Measurements from ENCODE around the gene NEURL1B. TPM values are rescaled to one million over a fixed set of nuclear protein-coding genes. Genes with fewer than 3 reads are reported as not detected.

NEURL1B gene
- polyA plus RNA-seq, 2 of the 4 experiments (the other 2 are of a cell fraction), result 0.89 to 2.1 TPM

GRCh38 chr5:172716796-172717313 lies 75.8 kb downstream of the NEURL1B start (continued):
- TF ChIP-seq FOSL2 (IDR thresholded peaks at IDR 0.05), result no peak
- no peak for TF ChIP-seq FOSL2 (CRISPR knock-in tag; IDR thresholded peaks at IDR 0.05)
- TF ChIP-seq ELK1 (IDR thresholded peaks at IDR 0.05; ENCODE audit: low read depth, low read length), result no peak
- TF ChIP-seq RCOR1 (IDR thresholded peaks at IDR 0.05; ENCODE audit: low read depth, low read length), result no peak
- no peak for TF ChIP-seq TFCP2L1 (CRISPR knock-in tag; IDR thresholded peaks at IDR 0.05)
- no peak for TF ChIP-seq MAZ (IDR thresholded peaks at IDR 0.05; ENCODE audit: borderline replicate concordance, low read depth, low read length)
- TF ChIP-seq RARB (CRISPR knock-in tag; IDR thresholded peaks at IDR 0.05), result no peak
- TF ChIP-seq ESRRA (IDR thresholded peaks at IDR 0.05; ENCODE audit: borderline replicate concordance, low read length), result no peak
- TF ChIP-seq HDAC2 (IDR thresholded peaks at IDR 0.05), result no peak
- no peak for TF ChIP-seq ZFP36 (IDR thresholded peaks at IDR 0.05; ENCODE audit: borderline replicate concordance, partially characterized antibody)
- TF ChIP-seq FOXS1 (CRISPR knock-in tag; IDR thresholded peaks at IDR 0.05), result peak; percentile 67; the same call in 1 of the 2 replicates
- no peak for TF ChIP-seq CEBPB (IDR thresholded peaks at IDR 0.05)
- TF ChIP-seq KDM1A (IDR thresholded peaks at IDR 0.05; ENCODE audit: low read depth), result no peak
- TF ChIP-seq NFE2L2 (conservative IDR thresholded peaks at IDR 0.05; ENCODE audit: low read length), result no peak
- TF ChIP-seq BHLHE40 (IDR thresholded peaks at IDR 0.05; ENCODE audit: low read depth, low read length), result no peak
- TF ChIP-seq KDM5A (IDR thresholded peaks at IDR 0.05), result no peak
- TF ChIP-seq ZC3H11A (IDR thresholded peaks at IDR 0.05), result no peak
- TF ChIP-seq HOXA7 (CRISPR knock-in tag; IDR thresholded peaks at IDR 0.05), result peak; percentile 83; the same call in 1 of the 2 replicates
- TF ChIP-seq SMC3 (IDR thresholded peaks at IDR 0.05), result peak; percentile 94
- TF ChIP-seq CBX2 (IDR thresholded peaks at IDR 0.05; ENCODE audit: borderline replicate concordance, low read depth), result no peak
- TF ChIP-seq JUN (IDR thresholded peaks at IDR 0.05), result peak in 1 of 2 experiments; percentile 43; a peak in 2 of 5 replicates
- TF ChIP-seq, protein P1, sequence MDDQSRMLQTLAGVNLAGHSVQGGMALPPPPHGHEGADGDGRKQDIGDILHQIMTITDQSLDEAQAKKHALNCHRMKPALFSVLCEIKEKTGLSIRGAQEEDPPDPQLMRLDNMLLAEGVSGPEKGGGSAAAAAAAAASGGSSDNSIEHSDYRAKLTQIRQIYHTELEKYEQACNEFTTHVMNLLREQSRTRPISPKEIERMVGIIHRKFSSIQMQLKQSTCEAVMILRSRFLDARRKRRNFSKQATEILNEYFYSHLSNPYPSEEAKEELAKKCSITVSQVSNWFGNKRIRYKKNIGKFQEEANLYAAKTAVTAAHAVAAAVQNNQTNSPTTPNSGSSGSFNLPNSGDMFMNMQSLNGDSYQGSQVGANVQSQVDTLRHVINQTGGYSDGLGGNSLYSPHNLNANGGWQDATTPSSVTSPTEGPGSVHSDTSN (IDR thresholded peaks at IDR 0.05), result no peak
- TF ChIP-seq CBX8 (IDR thresholded peaks at IDR 0.05), result no peak
- TF ChIP-seq, protein P2, sequence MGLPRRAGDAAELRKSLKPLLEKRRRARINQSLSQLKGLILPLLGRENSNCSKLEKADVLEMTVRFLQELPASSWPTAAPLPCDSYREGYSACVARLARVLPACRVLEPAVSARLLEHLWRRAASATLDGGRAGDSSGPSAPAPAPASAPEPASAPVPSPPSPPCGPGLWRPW (IDR thresholded peaks at IDR 0.05), result no peak
- peak; percentile 91 for TF ChIP-seq CTCF (IDR thresholded peaks at IDR 0.05)
- TF ChIP-seq JUNB (IDR thresholded peaks at IDR 0.05), result no peak
- TF ChIP-seq CHD2 (IDR thresholded peaks at IDR 0.05; ENCODE audit: low read length, partially characterized antibody), result no peak
- no peak for TF ChIP-seq EHMT2 (IDR thresholded peaks at IDR 0.05; ENCODE audit: low read depth)
- no peak for TF ChIP-seq EP300 (IDR thresholded peaks at IDR 0.05)
- TF ChIP-seq HOXB13 (CRISPR knock-in tag; IDR thresholded peaks at IDR 0.05; ENCODE audit: low read depth), result peak; percentile 85; the same call in 1 of the 2 replicates
- TF ChIP-seq, protein P3, sequence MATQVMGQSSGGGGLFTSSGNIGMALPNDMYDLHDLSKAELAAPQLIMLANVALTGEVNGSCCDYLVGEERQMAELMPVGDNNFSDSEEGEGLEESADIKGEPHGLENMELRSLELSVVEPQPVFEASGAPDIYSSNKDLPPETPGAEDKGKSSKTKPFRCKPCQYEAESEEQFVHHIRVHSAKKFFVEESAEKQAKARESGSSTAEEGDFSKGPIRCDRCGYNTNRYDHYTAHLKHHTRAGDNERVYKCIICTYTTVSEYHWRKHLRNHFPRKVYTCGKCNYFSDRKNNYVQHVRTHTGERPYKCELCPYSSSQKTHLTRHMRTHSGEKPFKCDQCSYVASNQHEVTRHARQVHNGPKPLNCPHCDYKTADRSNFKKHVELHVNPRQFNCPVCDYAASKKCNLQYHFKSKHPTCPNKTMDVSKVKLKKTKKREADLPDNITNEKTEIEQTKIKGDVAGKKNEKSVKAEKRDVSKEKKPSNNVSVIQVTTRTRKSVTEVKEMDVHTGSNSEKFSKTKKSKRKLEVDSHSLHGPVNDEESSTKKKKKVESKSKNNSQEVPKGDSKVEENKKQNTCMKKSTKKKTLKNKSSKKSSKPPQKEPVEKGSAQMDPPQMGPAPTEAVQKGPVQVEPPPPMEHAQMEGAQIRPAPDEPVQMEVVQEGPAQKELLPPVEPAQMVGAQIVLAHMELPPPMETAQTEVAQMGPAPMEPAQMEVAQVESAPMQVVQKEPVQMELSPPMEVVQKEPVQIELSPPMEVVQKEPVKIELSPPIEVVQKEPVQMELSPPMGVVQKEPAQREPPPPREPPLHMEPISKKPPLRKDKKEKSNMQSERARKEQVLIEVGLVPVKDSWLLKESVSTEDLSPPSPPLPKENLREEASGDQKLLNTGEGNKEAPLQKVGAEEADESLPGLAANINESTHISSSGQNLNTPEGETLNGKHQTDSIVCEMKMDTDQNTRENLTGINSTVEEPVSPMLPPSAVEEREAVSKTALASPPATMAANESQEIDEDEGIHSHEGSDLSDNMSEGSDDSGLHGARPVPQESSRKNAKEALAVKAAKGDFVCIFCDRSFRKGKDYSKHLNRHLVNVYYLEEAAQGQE (IDR thresholded peaks at IDR 0.05), result no peak
- no peak for TF ChIP-seq USF2 (IDR thresholded peaks at IDR 0.05)
- peak; percentile 60; the same call in 1 of the 2 replicates for TF ChIP-seq ZNF302 (CRISPR knock-in tag; IDR thresholded peaks at IDR 0.05)
- TF ChIP-seq MAFK (IDR thresholded peaks at IDR 0.05; ENCODE audit: partially characterized antibody), result no peak
- TF ChIP-seq, protein P4, sequence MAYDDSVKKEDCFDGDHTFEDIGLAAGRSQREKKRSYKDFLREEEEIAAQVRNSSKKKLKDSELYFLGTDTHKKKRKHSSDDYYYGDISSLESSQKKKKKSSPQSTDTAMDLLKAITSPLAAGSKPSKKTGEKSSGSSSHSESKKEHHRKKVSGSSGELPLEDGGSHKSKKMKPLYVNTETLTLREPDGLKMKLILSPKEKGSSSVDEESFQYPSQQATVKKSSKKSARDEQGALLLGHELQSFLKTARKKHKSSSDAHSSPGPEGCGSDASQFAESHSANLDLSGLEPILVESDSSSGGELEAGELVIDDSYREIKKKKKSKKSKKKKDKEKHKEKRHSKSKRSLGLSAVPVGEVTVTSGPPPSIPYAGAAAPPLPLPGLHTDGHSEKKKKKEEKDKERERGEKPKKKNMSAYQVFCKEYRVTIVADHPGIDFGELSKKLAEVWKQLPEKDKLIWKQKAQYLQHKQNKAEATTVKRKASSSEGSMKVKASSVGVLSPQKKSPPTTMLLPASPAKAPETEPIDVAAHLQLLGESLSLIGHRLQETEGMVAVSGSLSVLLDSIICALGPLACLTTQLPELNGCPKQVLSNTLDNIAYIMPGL (CRISPR knock-in tag; IDR thresholded peaks at IDR 0.05; ENCODE audit: borderline replicate concordance), result no peak

Data from A549 (cell line).